ENCODE results near the gene LTBP1. TPM values are rescaled to one million over a fixed set of nuclear protein-coding genes. Genes with fewer than 3 reads are reported as not detected.

The LTBP1 gene
- total and polyA plus RNA-seq, 10 of the 15 experiments (the other 5 are each of a cell fraction or from before 2014, with no cell fraction given): 0.01 to 0.28 (median 0.12) TPM; not detected in 2

DNA sequence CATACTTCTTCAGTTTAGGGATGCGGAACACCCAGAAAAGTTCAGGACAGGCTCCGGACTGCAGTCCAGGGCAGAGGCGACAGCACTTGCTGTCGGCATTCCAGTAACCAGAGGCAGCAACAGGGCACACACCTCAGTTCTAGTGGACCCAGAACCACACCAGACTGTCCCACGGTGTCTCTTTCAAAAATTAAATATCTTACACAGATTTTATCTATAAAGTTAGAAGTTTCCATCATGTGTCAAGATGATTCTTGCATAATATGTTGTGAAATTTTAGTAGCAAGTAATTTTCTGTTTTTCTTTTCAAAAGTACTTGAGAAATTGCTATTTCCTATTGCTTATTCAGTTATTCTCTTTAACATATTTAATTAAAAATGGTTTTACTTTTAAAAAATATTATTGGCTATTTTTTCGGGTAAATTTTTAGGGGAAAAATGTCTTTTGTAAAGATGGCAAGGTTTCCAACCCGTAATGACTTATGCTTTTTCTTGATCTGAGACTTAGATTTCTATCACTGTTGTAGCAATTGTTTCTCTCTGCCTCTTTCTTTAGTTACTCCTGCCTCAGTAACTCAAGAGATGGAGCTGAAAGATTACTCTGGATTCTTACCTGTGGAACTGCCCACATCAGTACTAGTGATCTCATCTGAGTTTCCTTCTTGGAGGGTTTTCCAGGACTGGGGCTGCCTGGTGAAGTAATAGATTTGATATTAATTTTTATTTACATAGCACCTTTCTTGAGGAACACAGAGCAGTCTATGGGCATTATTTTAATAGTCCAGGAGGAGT is 182.7 kb downstream of the LTBP1 start:
- in situ Hi-C loops (cut with MboI) (no loop called here), intact Hi-C loops (cut with micrococcal nuclease; ENCODE audit: unreplicated experiment) (no loop called here)
- FAIRE-seq (no peak), DNase-seq (ENCODE audit: low read depth, low spot score) (no peak), ATAC-seq (no peak)
- SMC1A ChIA-PET (ENCODE audit: uncharacterized antibody, unreplicated experiment): no interaction called here
- CTCF ChIA-PET: no interaction called here
- no peak overlapping the region for H3K27ac ChIP-seq (ENCODE audit: control insufficient read depth, insufficient read depth)
- no peak overlapping the region for H3K9ac ChIP-seq (ENCODE audit: control insufficient read depth, insufficient read depth, low read length)
- POLR2A ChIA-PET: no interaction called here
- no peak overlapping the region for H2AFZ ChIP-seq (ENCODE audit: control insufficient read depth, low read depth, low read length)
- peaks cover 0 to 2% of the 10 kb centered on the region in 2 experiments; a peak in 1 of 4 replicates for H3K27me3 ChIP-seq (replicated peaks in 1 of 2; ENCODE audit: control insufficient read depth in 2 of 2, insufficient read depth in 2 of 2, low read length in 1 of 2)
- no peak overlapping the region for H3K4me2 ChIP-seq (ENCODE audit: control insufficient read depth, insufficient read depth)
- no peaks in the 10 kb centered on the region for H3K9me3 ChIP-seq (replicated peaks; ENCODE audit: control insufficient read depth, insufficient read depth, low read length)
- TF ChIP-seq, protein P1, sequence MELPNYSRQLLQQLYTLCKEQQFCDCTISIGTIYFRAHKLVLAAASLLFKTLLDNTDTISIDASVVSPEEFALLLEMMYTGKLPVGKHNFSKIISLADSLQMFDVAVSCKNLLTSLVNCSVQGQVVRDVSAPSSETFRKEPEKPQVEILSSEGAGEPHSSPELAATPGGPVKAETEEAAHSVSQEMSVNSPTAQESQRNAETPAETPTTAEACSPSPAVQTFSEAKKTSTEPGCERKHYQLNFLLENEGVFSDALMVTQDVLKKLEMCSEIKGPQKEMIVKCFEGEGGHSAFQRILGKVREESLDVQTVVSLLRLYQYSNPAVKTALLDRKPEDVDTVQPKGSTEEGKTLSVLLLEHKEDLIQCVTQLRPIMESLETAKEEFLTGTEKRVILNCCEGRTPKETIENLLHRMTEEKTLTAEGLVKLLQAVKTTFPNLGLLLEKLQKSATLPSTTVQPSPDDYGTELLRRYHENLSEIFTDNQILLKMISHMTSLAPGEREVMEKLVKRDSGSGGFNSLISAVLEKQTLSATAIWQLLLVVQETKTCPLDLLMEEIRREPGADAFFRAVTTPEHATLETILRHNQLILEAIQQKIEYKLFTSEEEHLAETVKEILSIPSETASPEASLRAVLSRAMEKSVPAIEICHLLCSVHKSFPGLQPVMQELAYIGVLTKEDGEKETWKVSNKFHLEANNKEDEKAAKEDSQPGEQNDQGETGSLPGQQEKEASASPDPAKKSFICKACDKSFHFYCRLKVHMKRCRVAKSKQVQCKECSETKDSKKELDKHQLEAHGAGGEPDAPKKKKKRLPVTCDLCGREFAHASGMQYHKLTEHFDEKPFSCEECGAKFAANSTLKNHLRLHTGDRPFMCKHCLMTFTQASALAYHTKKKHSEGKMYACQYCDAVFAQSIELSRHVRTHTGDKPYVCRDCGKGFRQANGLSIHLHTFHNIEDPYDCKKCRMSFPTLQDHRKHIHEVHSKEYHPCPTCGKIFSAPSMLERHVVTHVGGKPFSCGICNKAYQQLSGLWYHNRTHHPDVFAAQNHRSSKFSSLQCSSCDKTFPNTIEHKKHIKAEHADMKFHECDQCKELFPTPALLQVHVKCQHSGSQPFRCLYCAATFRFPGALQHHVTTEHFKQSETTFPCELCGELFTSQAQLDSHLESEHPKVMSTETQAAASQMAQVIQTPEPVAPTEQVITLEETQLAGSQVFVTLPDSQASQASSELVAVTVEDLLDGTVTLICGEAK (IDR thresholded peaks at IDR 0.05; ENCODE audit: borderline replicate concordance): no peak
- TF ChIP-seq, protein P2, sequence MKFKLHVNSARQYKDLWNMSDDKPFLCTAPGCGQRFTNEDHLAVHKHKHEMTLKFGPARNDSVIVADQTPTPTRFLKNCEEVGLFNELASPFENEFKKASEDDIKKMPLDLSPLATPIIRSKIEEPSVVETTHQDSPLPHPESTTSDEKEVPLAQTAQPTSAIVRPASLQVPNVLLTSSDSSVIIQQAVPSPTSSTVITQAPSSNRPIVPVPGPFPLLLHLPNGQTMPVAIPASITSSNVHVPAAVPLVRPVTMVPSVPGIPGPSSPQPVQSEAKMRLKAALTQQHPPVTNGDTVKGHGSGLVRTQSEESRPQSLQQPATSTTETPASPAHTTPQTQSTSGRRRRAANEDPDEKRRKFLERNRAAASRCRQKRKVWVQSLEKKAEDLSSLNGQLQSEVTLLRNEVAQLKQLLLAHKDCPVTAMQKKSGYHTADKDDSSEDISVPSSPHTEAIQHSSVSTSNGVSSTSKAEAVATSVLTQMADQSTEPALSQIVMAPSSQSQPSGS (IDR thresholded peaks at IDR 0.05; ENCODE audit: low read length): no peak
- TF ChIP-seq, protein P3, sequence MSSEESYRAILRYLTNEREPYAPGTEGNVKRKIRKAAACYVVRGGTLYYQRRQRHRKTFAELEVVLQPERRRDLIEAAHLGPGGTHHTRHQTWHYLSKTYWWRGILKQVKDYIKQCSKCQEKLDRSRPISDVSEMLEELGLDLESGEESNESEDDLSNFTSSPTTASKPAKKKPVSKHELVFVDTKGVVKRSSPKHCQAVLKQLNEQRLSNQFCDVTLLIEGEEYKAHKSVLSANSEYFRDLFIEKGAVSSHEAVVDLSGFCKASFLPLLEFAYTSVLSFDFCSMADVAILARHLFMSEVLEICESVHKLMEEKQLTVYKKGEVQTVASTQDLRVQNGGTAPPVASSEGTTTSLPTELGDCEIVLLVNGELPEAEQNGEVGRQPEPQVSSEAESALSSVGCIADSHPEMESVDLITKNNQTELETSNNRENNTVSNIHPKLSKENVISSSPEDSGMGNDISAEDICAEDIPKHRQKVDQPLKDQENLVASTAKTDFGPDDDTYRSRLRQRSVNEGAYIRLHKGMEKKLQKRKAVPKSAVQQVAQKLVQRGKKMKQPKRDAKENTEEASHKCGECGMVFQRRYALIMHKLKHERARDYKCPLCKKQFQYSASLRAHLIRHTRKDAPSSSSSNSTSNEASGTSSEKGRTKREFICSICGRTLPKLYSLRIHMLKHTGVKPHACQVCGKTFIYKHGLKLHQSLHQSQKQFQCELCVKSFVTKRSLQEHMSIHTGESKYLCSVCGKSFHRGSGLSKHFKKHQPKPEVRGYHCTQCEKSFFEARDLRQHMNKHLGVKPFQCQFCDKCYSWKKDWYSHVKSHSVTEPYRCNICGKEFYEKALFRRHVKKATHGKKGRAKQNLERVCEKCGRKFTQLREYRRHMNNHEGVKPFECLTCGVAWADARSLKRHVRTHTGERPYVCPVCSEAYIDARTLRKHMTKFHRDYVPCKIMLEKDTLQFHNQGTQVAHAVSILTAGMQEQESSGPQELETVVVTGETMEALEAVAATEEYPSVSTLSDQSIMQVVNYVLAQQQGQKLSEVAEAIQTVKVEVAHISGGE (CRISPR knock-in tag; IDR thresholded peaks at IDR 0.05): no peak
- TF ChIP-seq BMI1 (IDR thresholded peaks at IDR 0.05; ENCODE audit: borderline replicate concordance) (no peak), ETV6 (conservative IDR thresholded peaks at IDR 0.05 in 1 of 2, IDR thresholded peaks at IDR 0.05 in 1 of 2; ENCODE audit: borderline replicate concordance in 1 of 2, low read depth in 1 of 2) (no peak), CBX5 (IDR thresholded peaks at IDR 0.05; ENCODE audit: low read depth) (no peak), NFYA (IDR thresholded peaks at IDR 0.05; ENCODE audit: borderline replicate concordance, low read depth, low read length) (no peak), EED (IDR thresholded peaks at IDR 0.05; ENCODE audit: low read depth) (no peak)
- BruUV-seq (replicated peaks): no TSS peak
- H3K36me3 ChIP-seq (ENCODE audit: control insufficient read depth in 2 of 2, insufficient read depth in 2 of 2, low read length in 1 of 2): no peaks in the 10 kb centered on the region
- H3K4me1 ChIP-seq (ENCODE audit: control insufficient read depth, insufficient read depth, low read length): no peaks in the 10 kb centered on the region
- no peaks in the 10 kb centered on the region for H4K20me1 ChIP-seq (ENCODE audit: control insufficient read depth, insufficient read depth)
- no peak overlapping the region for H3K4me3 ChIP-seq
- 53% methylated on average over 7 of the region's 7 CpGs for whole genome bisulfite sequencing (ENCODE audit: insufficient coverage, insufficient replicate concordance, low lambda C conversion rate, missing lambda C conversion rate)
- RAD21 ChIA-PET (ENCODE audit: unreplicated experiment): no interaction called here
- no peaks in the 10 kb centered on the region for H3K79me2 ChIP-seq (ENCODE audit: control insufficient read depth, insufficient read depth, low read length)

Data from GM12878 (cell line).